ENCODE data around the gene B4GALNT4.
"Not testable (repeated sequence)": the region's sequence is repeated elsewhere in the genome, so short reads cannot be mapped to it uniquely, and the experiment has no call there.

Gene B4GALNT4

GRCh38 chr11:422249-422656 lies 53.0 kb downstream of the B4GALNT4 start:
- DNase-seq (ENCODE audit: low read depth) = no peak

DNA sequence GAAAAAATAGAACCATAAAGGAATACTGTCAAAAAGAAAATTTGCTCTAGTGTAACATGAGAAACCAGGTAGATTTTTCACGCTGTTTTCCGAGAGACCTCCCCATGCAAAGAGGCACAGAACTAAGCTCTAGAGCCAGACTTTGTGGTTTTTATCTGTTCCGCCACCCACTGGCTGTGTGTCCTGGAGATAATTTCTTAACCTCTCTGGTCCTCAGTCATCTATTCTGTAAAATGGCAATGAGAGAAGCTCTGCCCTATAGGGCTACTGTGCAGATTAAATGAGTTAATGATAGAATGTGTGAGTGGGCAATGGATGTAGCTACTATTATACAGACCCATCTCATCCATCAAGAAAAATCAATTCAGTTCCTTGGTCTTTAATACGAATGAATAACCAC lies 54.9 kb downstream of the B4GALNT4 start:
- no peak for DNase-seq (ENCODE audit: low read depth)

- DNase-seq (ENCODE audit: low read depth) = not testable (repeated sequence)
Measured at GRCh38 chr11:424766-425165, 55.5 kb downstream of the B4GALNT4 start.

- no peak for DNase-seq (ENCODE audit: low read depth)
Measured at GRCh38 chr11:425301-425700, 56.0 kb downstream of the B4GALNT4 start.

- DNase-seq (ENCODE audit: low read depth) = no peak
Measured at GRCh38 chr11:426851-427250, 57.6 kb downstream of the B4GALNT4 start.

DNA sequence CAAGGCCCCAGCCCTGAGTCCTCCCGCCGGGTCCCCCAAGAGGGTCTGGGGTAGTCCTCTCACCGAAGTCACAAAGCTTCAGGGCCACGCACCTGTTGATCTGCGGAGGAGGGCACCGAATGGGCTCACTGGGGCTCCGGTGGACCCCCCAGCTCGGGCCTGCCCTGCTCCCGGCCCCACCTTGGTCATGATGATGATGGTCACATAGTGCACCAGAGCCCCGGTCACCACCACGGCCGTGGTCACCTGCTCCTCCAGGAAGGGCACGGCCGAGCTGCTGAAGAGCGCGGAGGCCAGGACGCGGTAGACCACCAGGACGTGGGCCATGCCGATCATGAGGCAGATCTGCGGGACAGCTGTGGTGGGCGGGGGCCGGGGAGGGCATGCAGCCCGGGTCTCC lies 59.0 kb downstream of the B4GALNT4 start:
- DNase-seq (ENCODE audit: low read depth) = no peak

DNA sequence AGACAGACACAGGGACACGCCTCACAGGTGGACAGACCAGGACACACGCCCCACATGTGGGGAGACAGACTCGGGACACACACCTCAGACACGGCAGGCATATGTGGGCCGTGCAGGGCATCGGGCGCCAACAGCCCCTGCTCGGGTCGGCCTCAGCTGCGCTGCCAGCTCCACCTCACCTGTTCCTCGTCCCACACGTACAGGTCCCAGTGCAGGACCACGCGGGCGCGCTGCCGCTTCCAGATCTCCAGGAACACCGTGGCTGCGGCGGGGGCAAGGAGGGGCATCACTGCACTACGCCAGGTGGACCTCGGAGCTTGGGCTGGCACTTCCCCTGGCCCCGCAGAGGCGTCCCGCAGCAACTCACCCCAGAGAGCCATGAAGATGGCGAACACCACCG lies 60.1 kb downstream of the B4GALNT4 start:
- no peak for DNase-seq (ENCODE audit: low read depth)

DNA sequence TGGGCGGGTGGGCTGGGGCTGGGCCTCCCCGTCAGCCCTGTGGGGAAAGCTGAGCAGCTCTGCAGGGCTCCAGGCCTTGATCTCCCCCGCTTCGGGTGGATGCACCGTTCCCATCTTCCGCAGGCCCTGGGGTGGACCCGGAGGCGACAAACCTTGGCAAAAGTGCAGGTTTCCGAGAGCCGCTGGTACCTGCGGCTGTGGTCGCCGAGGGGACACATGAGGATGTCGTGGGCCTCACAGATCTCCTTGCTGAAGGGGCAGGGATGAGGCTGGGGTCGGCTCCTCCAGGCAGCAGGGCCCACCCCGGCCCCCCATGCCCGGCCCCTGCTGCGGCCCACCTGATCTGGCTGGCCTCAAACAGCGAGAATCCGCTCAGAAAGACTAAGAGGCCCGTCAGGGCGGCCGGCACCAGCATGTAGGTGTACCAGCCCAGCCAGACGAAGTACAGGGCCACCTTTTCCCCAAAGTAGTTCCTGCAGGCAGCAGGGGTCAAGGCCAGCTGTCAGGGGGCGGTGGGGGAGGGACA lies 60.7 kb downstream of the B4GALNT4 start:
- DNase-seq (ENCODE audit: low read depth) = no peak
